Spleen (tissue), 7 donors: ENCODE data around the gene NECTIN1.

Experiments
- CTCF ChIP-seq, 11 experiments: fragments of 200-600 bp in 7 of 11; fragments of 450-650 bp in 4 of 11; sonication (generic) in 4 of 11; IDR thresholded peaks in 8 of 11; conservative IDR thresholded peaks in 3 of 11; 1 replicate in 7 of 11; 2 replicates in 4 of 11; pipeline versions ENCODE4 v1.4.0 to v1.8.0; 2016 to 2021; ENCODE audit warnings: antibody characterized with exemption in 11 of 11, inconsistent platforms in 4 of 11, mild to moderate bottlenecking in 1 of 11
- POLR2A ChIP-seq, 3 donors: fragments of 450-650 bp; IDR thresholded peaks; one replicate each; pipeline ENCODE4 v1.5.1; 2017; ENCODE audit warnings: antibody characterized with exemption in 3 of 3, mild to moderate bottlenecking in 1 of 3
- POLR2AphosphoS5 ChIP-seq, 3 donors: sonication (generic); formaldehyde crosslinking; IDR thresholded peaks; one replicate each; pipeline ENCODE4 v1.5.1; 2017; ENCODE audit warnings: antibody characterized with exemption in 3 of 3
- donor health status: DM: no; HTN: no; CAD: no; lungs with moderate emphysema.
- donor health status: DM: no; HTN: no; CAD: no.
- donor health status: DM: no; HTN: no; CAD: no.

- no peak for TF ChIP-seq CTCF (IDR thresholded peaks at IDR 0.05 in 8 of 11, conservative IDR thresholded peaks at IDR 0.05 in 3 of 11)
- TF ChIP-seq POLR2A (IDR thresholded peaks at IDR 0.05): no peak
- TF ChIP-seq POLR2AphosphoS5 (IDR thresholded peaks at IDR 0.05): no peak
Measured at GRCh38 chr11:119708384-119708783, 20.6 kb downstream of the NECTIN1 start.
